H1 (cell line): Measurements from ENCODE around the gene ZMYND10. TPM values are rescaled to one million over a fixed set of nuclear protein-coding genes. Genes with fewer than 3 reads are reported as not detected.

Source experiments
- CTCF ChIA-PET: fragments of 300-600 bp; sonication (Branson Sonifier 250); formaldehyde crosslinking; loops from one replicate; lab custom pipeline; 2021; ENCODE audit not compliant: partially characterized antibody; lab: Charles Lee
- POLR2A ChIA-PET: fragments of 300-600 bp; sonication (Branson Sonifier 250); formaldehyde crosslinking; loops from one replicate; lab custom pipeline; 2021; ENCODE audit warnings: inconsistent platforms; ENCODE audit not compliant: partially characterized antibody; lab: Charles Lee
- DNase-seq, 2 experiments: peaks; one replicate each; pipeline versions ENCODE4 v3.0.0 to v3.0.0-alpha.2; 2010 to 2022; ENCODE audit warnings: low spot score in 2 of 2, low read depth in 1 of 2, mixed read lengths in 1 of 2
- FAIRE-seq: peaks from 2 replicates; lab custom pipeline; 2011; peaks lifted over from hg19 to GRCh38; lab: Jason Lieb, UNC
- H2AFZ ChIP-seq: 2 replicates; pipeline ENCODE4 v1.8.1; 2012; ENCODE audit warnings: low read length, inconsistent platforms
- H2AK5ac ChIP-seq: 2 replicates; pipeline ENCODE4 v1.6.1; 2013; ENCODE audit warnings: low read depth, low read length
- H2BK120ac ChIP-seq: replicated peaks from 2 replicates; pipeline ENCODE3; 2013; ENCODE audit warnings: low read depth, low read length, inconsistent platforms
- H2BK12ac ChIP-seq: 2 replicates; pipeline ENCODE4 v1.6.1; 2013; ENCODE audit warnings: low read depth, low read length
- H2BK15ac ChIP-seq: 2 replicates; pipeline ENCODE4 v1.6.1; 2013; ENCODE audit warnings: low read length
- H2BK20ac ChIP-seq: 2 replicates; pipeline ENCODE4 v1.6.1; 2013; ENCODE audit warnings: low read length
- H2BK5ac ChIP-seq: 2 replicates; pipeline ENCODE4 v1.6.1; 2013; ENCODE audit warnings: low read depth, low read length
- H3K14ac ChIP-seq: 2 replicates; pipeline ENCODE4 v1.6.1; 2013; ENCODE audit warnings: inconsistent platforms; ENCODE audit not compliant: insufficient read length
- H3K18ac ChIP-seq: 2 replicates; pipeline ENCODE4 v1.6.1; 2013; ENCODE audit warnings: low read length; ENCODE audit errors: extremely low read depth
- H3K23ac ChIP-seq: 2 replicates; pipeline ENCODE4 v1.6.1; 2013; ENCODE audit warnings: inconsistent platforms; ENCODE audit not compliant: insufficient read length
- H3K23me2 ChIP-seq: 2 replicates; pipeline ENCODE4 v1.6.1; 2013; ENCODE audit warnings: low read depth, low read length
- H3K27ac ChIP-seq: 2 replicates; pipeline ENCODE4 v1.6.1; 2011; ENCODE audit warnings: low read depth, low read length, inconsistent platforms
- H3K27me3 ChIP-seq, 4 experiments: replicated peaks in 1 of 4; 1 replicate in 1 of 4; 2 replicates in 3 of 4; pipeline versions ENCODE4 v1.6.1 to v1.8.1; 2011 to 2013; ENCODE audit warnings: low read length in 3 of 4, mild to moderate bottlenecking in 3 of 4, inconsistent platforms in 2 of 4, mixed read lengths in 2 of 4, moderate library complexity in 1 of 4; ENCODE audit not compliant: control insufficient read depth in 3 of 4, insufficient read depth in 3 of 4; ENCODE audit errors: extremely low read depth in 1 of 4
- H3K36me3 ChIP-seq, 4 experiments: 2 replicates each; pipeline versions ENCODE4 v1.6.1 to v1.8.1; 2011 to 2013; ENCODE audit warnings: mild to moderate bottlenecking in 4 of 4, low read length in 3 of 4, moderate library complexity in 2 of 4, control low read depth in 1 of 4, inconsistent platforms in 1 of 4; ENCODE audit not compliant: insufficient read depth in 4 of 4, control insufficient read depth in 2 of 4
- H3K4ac ChIP-seq: replicated peaks from 2 replicates; pipeline ENCODE3; 2013; ENCODE audit warnings: low read length, low read depth, mixed read lengths, inconsistent platforms; ENCODE audit not compliant: insufficient read length
- H3K4me1 ChIP-seq, 4 experiments: replicated peaks in 1 of 4; 1 replicate in 1 of 4; 2 replicates in 3 of 4; pipeline versions ENCODE4 v1.6.1 to v1.8.1; 2011 to 2013; ENCODE audit warnings: low read length in 3 of 4, inconsistent platforms in 2 of 4, mixed read lengths in 1 of 4; ENCODE audit not compliant: insufficient read depth in 4 of 4, control insufficient read depth in 3 of 4
- H3K4me2 ChIP-seq, 2 experiments: 2 replicates each; pipeline versions ENCODE4 v1.6.1 to v1.8.1; 2011 to 2013; ENCODE audit warnings: low read depth in 2 of 2, low read length in 2 of 2, control low read depth in 1 of 2, inconsistent platforms in 1 of 2, mild to moderate bottlenecking in 1 of 2; ENCODE audit not compliant: insufficient read depth in 1 of 2
- H3K4me3 ChIP-seq, 4 experiments: fragments of 200-600, 300-600 bp in 1 of 4; sonication (generic), shearing (Covaris generic), sonication (Bioruptor Twin) in 1 of 4; 2 replicates each; pipeline versions ENCODE4 v1.5.1 to v1.8.1; 2011 to 2016; ENCODE audit warnings: low read length in 4 of 4, low read depth in 3 of 4, control low read depth in 2 of 4, inconsistent platforms in 2 of 4, mild to moderate bottlenecking in 2 of 4, mixed read lengths in 1 of 4, moderate library complexity in 1 of 4; ENCODE audit not compliant: insufficient read depth in 2 of 4; ENCODE audit errors: extremely low read depth in 1 of 4
- H3K56ac ChIP-seq: replicated peaks from 2 replicates; pipeline ENCODE3; 2013; ENCODE audit warnings: low read depth, mild to moderate bottlenecking, mixed read lengths, low read length, inconsistent platforms; ENCODE audit not compliant: insufficient read length
- H3K79me1 ChIP-seq: 2 replicates; pipeline ENCODE4 v1.6.1; 2013; ENCODE audit warnings: low read depth, low read length, control low read depth
- H3K79me2 ChIP-seq, 2 experiments: 2 replicates each; pipeline versions ENCODE4 v1.6.1 to v1.8.1; 2012 to 2013; ENCODE audit warnings: low read length in 2 of 2, mild to moderate bottlenecking in 2 of 2, inconsistent platforms in 1 of 2; ENCODE audit not compliant: insufficient read depth in 2 of 2, control insufficient read depth in 1 of 2
- H3K9ac ChIP-seq, 4 experiments: replicated peaks in 1 of 4; 1 replicate in 1 of 4; 2 replicates in 3 of 4; pipeline versions ENCODE4 v1.6.1 to v1.8.1; 2011 to 2013; ENCODE audit warnings: low read depth in 3 of 4, low read length in 3 of 4, control low read depth in 2 of 4, mild to moderate bottlenecking in 2 of 4, moderate library complexity in 2 of 4, inconsistent platforms in 1 of 4; ENCODE audit errors: extremely low read depth in 1 of 4
- H3K9me3 ChIP-seq, 2 experiments: 2 replicates each; pipeline versions ENCODE4 v1.6.1 to v1.8.1; 2012 to 2013; ENCODE audit warnings: mild to moderate bottlenecking in 2 of 2, moderate library complexity in 2 of 2, control low read depth in 1 of 2, inconsistent platforms in 1 of 2, low read depth in 1 of 2, low read length in 1 of 2, mixed read lengths in 1 of 2; ENCODE audit not compliant: insufficient read depth in 2 of 2
- H4K20me1 ChIP-seq, 2 experiments: replicated peaks in 1 of 2; 2 replicates each; pipeline versions ENCODE3 to v1.8.1; 2011 to 2013; ENCODE audit warnings: inconsistent platforms in 2 of 2, low read length in 2 of 2, mild to moderate bottlenecking in 1 of 2; ENCODE audit not compliant: insufficient read depth in 2 of 2, control insufficient read depth in 1 of 2
- H4K5ac ChIP-seq: 2 replicates; pipeline ENCODE4 v1.6.1; 2013; ENCODE audit warnings: low read length, low read depth, mixed read lengths, inconsistent platforms; ENCODE audit not compliant: insufficient read length
- H4K8ac ChIP-seq: 2 replicates; pipeline ENCODE4 v1.8.0; 2013; ENCODE audit warnings: mild to moderate bottlenecking, moderate library complexity, low read length, inconsistent platforms; ENCODE audit not compliant: insufficient read depth; ENCODE audit errors: extremely low read depth
- H4K91ac ChIP-seq: replicated peaks from 2 replicates; pipeline ENCODE3; 2013; ENCODE audit warnings: low read length, mixed read lengths, inconsistent platforms; ENCODE audit not compliant: insufficient read length
- ATF2 ChIP-seq: IDR thresholded peaks from 2 replicates; pipeline ENCODE4 v1.6.1; 2012; ENCODE audit warnings: low read length, inconsistent platforms
- BRCA1 ChIP-seq: IDR thresholded peaks from 2 replicates; pipeline ENCODE4 v1.6.1; 2012; ENCODE audit warnings: low read depth, low read length, improper control_type of control experiment
- EZH2 ChIP-seq: fragments of 200-600 bp; sonication (generic); IDR thresholded peaks from 2 replicates; pipeline ENCODE4 v1.7.1; 2012; ENCODE audit warnings: low read depth, mild to moderate bottlenecking, moderate library complexity, low read length, inconsistent platforms; ENCODE audit not compliant: severe bottlenecking
- HDAC2 ChIP-seq, 2 experiments: fragments of 300-600 bp in 1 of 2; sonication (generic) in 1 of 2; IDR thresholded peaks; 2 replicates each; pipeline ENCODE4 v1.6.1; 2011 to 2012; ENCODE audit warnings: low read depth in 2 of 2, low read length in 2 of 2, mild to moderate bottlenecking in 2 of 2, moderate library complexity in 2 of 2, borderline replicate concordance in 1 of 2, inconsistent platforms in 1 of 2
- KDM4A ChIP-seq: IDR thresholded peaks from one replicate; pipeline ENCODE4 v1.7.1; 2012; ENCODE audit warnings: low read depth, mild to moderate bottlenecking, moderate library complexity, low read length, inconsistent platforms; ENCODE audit not compliant: severe bottlenecking
- POLR2A ChIP-seq, 2 experiments: IDR thresholded peaks; 1 replicate in 1 of 2; 2 replicates in 1 of 2; pipeline ENCODE4 v1.6.1; 2011; ENCODE audit warnings: low read depth in 2 of 2, low read length in 2 of 2, mild to moderate bottlenecking in 2 of 2; ENCODE audit errors: control extremely low read depth in 1 of 2
- POLR2AphosphoS5 ChIP-seq: IDR thresholded peaks from 2 replicates; pipeline ENCODE4 v1.6.1; 2011; ENCODE audit warnings: low read depth, low read length
- RNF2 ChIP-seq: fragments of 200-900, 300-1000 bp; sonication (generic); IDR thresholded peaks from 2 replicates; pipeline ENCODE4 v1.7.1; 2016; ENCODE audit warnings: borderline replicate concordance, low read depth, mild to moderate bottlenecking, antibody characterized with exemption, low read length; ENCODE audit not compliant: poor library complexity, severe bottlenecking; ENCODE audit errors: missing control alignments
- SAP30 ChIP-seq: fragments of 300-600 bp; sonication (generic); IDR thresholded peaks from 2 replicates; pipeline ENCODE4 v1.7.1; 2012; ENCODE audit warnings: low read length, moderate library complexity, mild to moderate bottlenecking, inconsistent platforms; ENCODE audit not compliant: insufficient read depth, insufficient replicate concordance
- WGBS, 2 experiments: shearing (Covaris generic) in 1 of 2; methylation state at CpG; one replicate each; pipeline versions ENCODE4 v1.1.6 to v1.1.7; 2013 to 2015; ENCODE audit warnings: low lambda C conversion rate in 2 of 2, mixed read lengths in 2 of 2, inconsistent platforms in 1 of 2, low coverage in 1 of 2, missing lambda C conversion rate in 1 of 2; ENCODE audit not compliant: insufficient replicate concordance in 2 of 2, insufficient coverage in 1 of 2, insufficient read length in 1 of 2; ENCODE audit errors: extremely low coverage in 1 of 2, missing lambda C conversion rate in 1 of 2; 5-methylcytosine and 5-hydroxymethylcytosine counted together
- polyA plus RNA-seq, 7 experiments: library from polyadenylated mRNA; depleted of rRNA in 3 of 7; stranded (reverse) in 5 of 7; unstranded in 2 of 7; fragments of >200 nt in 5 of 7; fragments of 200-250 nt in 2 of 7; gene quantifications; 1 replicate in 5 of 7; 2 replicates in 1 of 7; 4 replicates in 1 of 7; pipeline versions ENCODE4 v1.2.1 to v1.2.3, GENCODE V29; 2011 to 2013; ENCODE audit warnings: missing spikeins in 2 of 7, mixed read lengths in 2 of 7
- total RNA-seq: library from RNA; stranded (reverse); fragmentation: NEBNext Ultra II Directional; extraction: Animal tissue kit (Norgen Biotek cat#: 25700); gene quantifications from 2 replicates; pipeline ENCODE4 v1.2.1, GENCODE V29; 2021

The ZMYND10 gene
- total and polyA plus RNA-seq, 2 of the 8 experiments (the other 6 are each of a cell fraction or from before 2014, with no cell fraction given): 0.56 to 0.79 TPM

GRCh38 chr3:50322115-50322385, 23.5 kb downstream of the ZMYND10 start:
- H3K27ac ChIP-seq: peak overlapping the region; percentile 38; the same call in 1 of the 2 replicates

More at GRCh38 chr3:50322115-50322385, 23.5 kb downstream of the ZMYND10 start:
- Histone ChIP-seq H3K36me3 (peaks cover 23 to 35% (median 30%) of the 10 kb centered on the region in 4 experiments), H4K8ac (peak overlapping the region; percentile 36; the same call in 1 of the 2 replicates), H3K9ac (peak overlapping the region in 3 of 4 experiments; percentile 61 to 78 (median 66); a peak in 6 of 7 replicates), H4K5ac (peak overlapping the region; percentile 64), H3K79me1 (peaks cover 20% of the 10 kb centered on the region), H3K4me2 (peak overlapping the region; percentile 97), H3K23ac (no peak overlapping the region), H3K14ac (no peak overlapping the region), H3K79me2 (peaks cover 0 to 29% of the 10 kb centered on the region in 2 experiments; a peak in 3 of 4 replicates), H4K91ac (peak overlapping the region; percentile 91), H3K9me3 (no peaks in the 10 kb centered on the region), H3K27me3 (no peaks in the 10 kb centered on the region), H3K18ac (peak overlapping the region; percentile 97), H2BK15ac (peak overlapping the region; percentile 88; the same call in 1 of the 2 replicates), H2BK20ac (no peak overlapping the region), H2BK120ac (no peak overlapping the region), H2AFZ (peak overlapping the region; percentile 29; the same call in 1 of the 2 replicates), H2BK5ac (peak overlapping the region; percentile 99), H4K20me1 (peaks cover 13 to 28% of the 10 kb centered on the region in 2 experiments), H3K23me2 (peaks cover 17% of the 10 kb centered on the region), H3K4me3 (peak overlapping the region; percentile 89 to 96 (median 94)), H3K56ac (peak overlapping the region; percentile 84), H2AK5ac (no peak overlapping the region), H2BK12ac (no peak overlapping the region; the same call in 1 of the 2 replicates), H3K4me1 (peaks cover 0 to 37% (median 20%) of the 10 kb centered on the region in 4 experiments; a peak in 6 of 7 replicates), H3K4ac (peak overlapping the region; percentile 33)
- DNase-seq: no peak
- FAIRE-seq: no peak
- WGBS, 2 experiments: 1% methylated on average over 14 of the region's 14 CpGs; no CpG with 5 or more reads in 1 of the 2 experiments
- TF ChIP-seq POLR2A (IDR thresholded peaks at IDR 0.05; ENCODE audit: control extremely low read depth in 1 of 2, low read depth in 2 of 2, low read length in 2 of 2): peak in 1 of 2 experiments; percentile 16; a peak in 1 of 3 replicates
- no peak for TF ChIP-seq EZH2
- no peak for TF ChIP-seq RNF2
- TF ChIP-seq HDAC2 (IDR thresholded peaks at IDR 0.05; ENCODE audit: borderline replicate concordance in 1 of 2, low read depth in 2 of 2, low read length in 2 of 2): no peak
- TF ChIP-seq POLR2AphosphoS5: peak; percentile 17; the same call in 1 of the 2 replicates
- no peak for TF ChIP-seq ATF2
- TF ChIP-seq KDM4A: peak; percentile 73
- no peak for TF ChIP-seq BRCA1
- peak; percentile 20 for TF ChIP-seq SAP30
- ChIA-PET CTCF (interaction anchor here (1.0 to 7.5 kb wide), 14 partner anchors 10 to 130 kb away, joined by 3 to 75 read pairs (median 7); partner anchors contain the start of genes CYB561D2, GNAT1, HYAL1 and IFRD2), POLR2A (interaction anchor here (1.4 to 12.6 kb wide), 9 partner anchors 8 to 86 kb away, joined by 3 to 149 read pairs (median 16); partner anchors contain the start of genes GNAI2, HYAL1, HYAL3 and IFRD2)
